GM23338 (cell line): ENCODE measurements around the gene OOSP3. TPM values are rescaled to one million over a fixed set of nuclear protein-coding genes. Genes with fewer than 3 reads are reported as not detected.

ENCODE experiments used
- ATAC-seq: fragments of 200-7000 bp; cut with Tn5 transposase; 3 replicates; pipeline ENCODE4 v1.9.1; 2020
- DNase-seq: peaks from one replicate; pipeline ENCODE4 v3.0.0-alpha.2; 2015; ENCODE audit warnings: low spot score
- H2AFZ ChIP-seq: fragments of 200-600 bp; sonication (generic); 2 replicates; pipeline ENCODE4 v1.8.0; 2016; ENCODE audit warnings: antibody characterized with exemption, mild to moderate bottlenecking, moderate library complexity
- H3F3A ChIP-seq: fragments of 200-600 bp; sonication (generic); replicated peaks from 2 replicates; pipeline ENCODE4 v1.8.0; 2017; ENCODE audit warnings: antibody characterized with exemption, mixed run types, low read depth
- H3K27ac ChIP-seq: fragments of 200-600 bp; sonication (generic); 2 replicates; pipeline ENCODE4 v1.6.1; 2016; ENCODE audit warnings: low read depth
- H3K27me3 ChIP-seq: fragments of 200-600 bp; sonication (generic); 2 replicates; pipeline ENCODE4 v1.8.0; 2016; ENCODE audit warnings: mild to moderate bottlenecking, mixed run types, moderate library complexity; ENCODE audit not compliant: insufficient read depth
- H3K36me3 ChIP-seq: fragments of 200-600 bp; sonication (generic); 2 replicates; pipeline ENCODE4 v1.8.0; 2016; ENCODE audit warnings: mild to moderate bottlenecking; ENCODE audit not compliant: insufficient read depth
- H3K4me1 ChIP-seq: fragments of 200-600 bp; sonication (generic); 2 replicates; pipeline ENCODE4 v1.8.0; 2016; ENCODE audit warnings: mild to moderate bottlenecking, moderate library complexity; ENCODE audit not compliant: insufficient read depth
- H3K4me2 ChIP-seq: fragments of 200-600 bp; sonication (generic); 2 replicates; pipeline ENCODE4 v1.7.1; 2017; ENCODE audit warnings: mixed run types
- H3K4me3 ChIP-seq: fragments of 200-600 bp; sonication (generic); 2 replicates; pipeline ENCODE4 v1.6.1; 2016; ENCODE audit warnings: mixed run types
- H3K79me2 ChIP-seq: fragments of 200-600 bp; sonication (generic); replicated peaks from 2 replicates; pipeline ENCODE4 v1.8.0; 2017; ENCODE audit warnings: mild to moderate bottlenecking; ENCODE audit not compliant: insufficient read depth
- H3K9me2 ChIP-seq: fragments of 200-600 bp; sonication (generic); 2 replicates; pipeline ENCODE4 v1.8.0; 2017; ENCODE audit not compliant: insufficient read depth
- H4K20me1 ChIP-seq: fragments of 200-600 bp; sonication (generic); replicated peaks from 2 replicates; pipeline ENCODE4 v1.8.0; 2017; ENCODE audit warnings: mild to moderate bottlenecking; ENCODE audit not compliant: insufficient read depth
- H3K27ac Mint-ChIP-seq: 2 replicates; pipeline ENCODE4 v1.8.0; 2020; ENCODE audit warnings: inconsistent platforms, mild to moderate bottlenecking, moderate library complexity, mixed read lengths
- H3K27me3 Mint-ChIP-seq: 3 replicates; pipeline ENCODE4 v1.8.0; 2022; ENCODE audit warnings: low read depth, mild to moderate bottlenecking, moderate library complexity, mixed read lengths, inconsistent platforms; ENCODE audit not compliant: insufficient read depth, poor library complexity
- H3K36me3 Mint-ChIP-seq: 3 replicates; pipeline ENCODE4 v1.8.0; 2021; ENCODE audit warnings: low read depth, mild to moderate bottlenecking, inconsistent platforms, moderate library complexity, mixed read lengths
- H3K4me1 Mint-ChIP-seq: 3 replicates; pipeline ENCODE4 v1.8.0; 2020; ENCODE audit warnings: mild to moderate bottlenecking, inconsistent platforms, mixed read lengths
- H3K4me3 Mint-ChIP-seq: 3 replicates; pipeline ENCODE4 v1.8.0; 2021; ENCODE audit warnings: moderate library complexity, mild to moderate bottlenecking, inconsistent platforms, mixed read lengths
- H3K9me3 Mint-ChIP-seq: 3 replicates; pipeline ENCODE4 v1.8.0; 2020; ENCODE audit warnings: moderate library complexity, mild to moderate bottlenecking, inconsistent platforms, mixed read lengths
- CREB1 ChIP-seq: fragments of 250-450 bp; sonication (Bioruptor Pico); IDR thresholded peaks from 2 replicates; pipeline ENCODE4 v1.5.0; 2020; ENCODE audit warnings: low read depth, mild to moderate bottlenecking, moderate library complexity
- EZH2 ChIP-seq: fragments of 200-600 bp; sonication (generic); IDR thresholded peaks from one replicate; pipeline ENCODE4 v1.8.0; 2017; ENCODE audit warnings: antibody characterized with exemption, mild to moderate bottlenecking, low read depth; ENCODE audit not compliant: unreplicated experiment
- EZH2phosphoT487 ChIP-seq: fragments of 200-600 bp; sonication (generic); IDR thresholded peaks from one replicate; pipeline ENCODE4 v1.8.1; 2018; ENCODE audit warnings: antibody characterized with exemption; ENCODE audit not compliant: unreplicated experiment
- POLR2AphosphoS5 ChIP-seq: IDR thresholded peaks from 2 replicates; pipeline ENCODE4 v1.6.1; 2016; ENCODE audit warnings: antibody characterized with exemption, low read depth
- STAT1 ChIP-seq: IDR thresholded peaks from one replicate; pipeline ENCODE4 v1.6.1; 2016; ENCODE audit warnings: antibody characterized with exemption; ENCODE audit not compliant: unreplicated experiment
- ZNF114 ChIP-seq: fragments of 250-450 bp; sonication (Bioruptor Pico); IDR thresholded peaks from 2 replicates; pipeline ENCODE4 v1.5.0; 2020; ENCODE audit warnings: mild to moderate bottlenecking, moderate library complexity
- polyA plus RNA-seq: library from polyadenylated mRNA; unstranded; fragments of >200 nt; fragmentation: Nextera tagmentation; extraction: Ambion mirVana; gene quantifications from 2 replicates; pipeline ENCODE4 v1.2.1, GENCODE V29; 2016
- total RNA-seq: library from RNA; depleted of rRNA; stranded (reverse); fragments of >200 nt; shearing (Covaris generic); gene quantifications from 2 replicates; pipeline ENCODE4 v1.2.3, GENCODE V29; 2014
- TF ChIP-seq, protein P1 (sequence below): fragments of 250-450 bp; sonication (Bioruptor Pico); IDR thresholded peaks from 2 replicates; pipeline ENCODE4 v1.5.0; 2020; ENCODE audit warnings: mild to moderate bottlenecking, moderate library complexity
- TF ChIP-seq, protein P2 (sequence below), 2 experiments: fragments of 200-600 bp in 1 of 2; sonication (generic) in 1 of 2; conservative IDR thresholded peaks; 2 replicates each; pipeline versions ENCODE4 v1.5.1 to v1.6.1; 2016 to 2017; ENCODE audit warnings: antibody characterized with exemption in 2 of 2, low read depth in 2 of 2, mild to moderate bottlenecking in 2 of 2, moderate library complexity in 1 of 2
- TF ChIP-seq, protein P3 (sequence below): IDR thresholded peaks from one replicate; pipeline ENCODE4 v1.6.1; 2018; ENCODE audit warnings: antibody characterized with exemption; ENCODE audit not compliant: unreplicated experiment
- TF ChIP-seq, protein P4 (sequence below): IDR thresholded peaks from 2 replicates; pipeline ENCODE4 v1.6.1; 2016; ENCODE audit warnings: antibody characterized with exemption

The OOSP3 gene
- total and polyA plus RNA-seq, 2 experiments from 2014 or later = not detected

DNA sequence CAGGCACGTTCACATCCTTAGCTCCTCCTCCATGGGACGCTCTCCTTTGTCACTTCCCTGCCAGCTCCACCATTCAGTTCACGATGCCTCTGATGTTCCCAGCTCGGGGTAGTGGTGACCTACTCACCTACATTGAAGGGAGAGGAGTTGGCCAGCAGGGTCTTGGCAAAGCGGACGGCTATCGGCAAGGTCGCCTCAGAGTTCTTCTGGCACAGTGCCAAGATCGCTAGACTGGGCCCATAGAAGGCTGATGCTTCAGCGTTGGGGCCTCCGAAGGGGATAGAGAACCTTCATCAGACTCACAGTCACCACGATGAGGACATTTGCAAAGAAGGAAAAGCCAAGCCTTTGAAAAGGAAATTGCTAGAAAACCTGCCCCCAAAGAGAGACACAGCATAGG lies 36.3 kb upstream of the OOSP3 start:
- Histone ChIP-seq H3K36me3 (no peaks in the 10 kb centered on the region), H3K4me1 (peaks cover 15% of the 10 kb centered on the region), H3K4me2 (no peak overlapping the region), H3K4me3 (no peak overlapping the region), H3K27ac (no peak overlapping the region), H4K20me1 (no peaks in the 10 kb centered on the region), H3K79me2 (no peaks in the 10 kb centered on the region), H2AFZ (no peak overlapping the region), H3K27me3 (no peaks in the 10 kb centered on the region), H3F3A (no peaks in the 10 kb centered on the region), H3K9me2 (0 out of 2 replicates have a peak, but pooled peaks cover 2% of the 10 kb centered on the region)
- H3K36me3 Mint-ChIP-seq = no peaks in the 10 kb centered on the region
- no peaks in the 10 kb centered on the region for H3K9me3 Mint-ChIP-seq
- no peak overlapping the region for H3K27ac Mint-ChIP-seq
- ATAC-seq (no peak), DNase-seq (no peak)
- TF ChIP-seq, protein P1, sequence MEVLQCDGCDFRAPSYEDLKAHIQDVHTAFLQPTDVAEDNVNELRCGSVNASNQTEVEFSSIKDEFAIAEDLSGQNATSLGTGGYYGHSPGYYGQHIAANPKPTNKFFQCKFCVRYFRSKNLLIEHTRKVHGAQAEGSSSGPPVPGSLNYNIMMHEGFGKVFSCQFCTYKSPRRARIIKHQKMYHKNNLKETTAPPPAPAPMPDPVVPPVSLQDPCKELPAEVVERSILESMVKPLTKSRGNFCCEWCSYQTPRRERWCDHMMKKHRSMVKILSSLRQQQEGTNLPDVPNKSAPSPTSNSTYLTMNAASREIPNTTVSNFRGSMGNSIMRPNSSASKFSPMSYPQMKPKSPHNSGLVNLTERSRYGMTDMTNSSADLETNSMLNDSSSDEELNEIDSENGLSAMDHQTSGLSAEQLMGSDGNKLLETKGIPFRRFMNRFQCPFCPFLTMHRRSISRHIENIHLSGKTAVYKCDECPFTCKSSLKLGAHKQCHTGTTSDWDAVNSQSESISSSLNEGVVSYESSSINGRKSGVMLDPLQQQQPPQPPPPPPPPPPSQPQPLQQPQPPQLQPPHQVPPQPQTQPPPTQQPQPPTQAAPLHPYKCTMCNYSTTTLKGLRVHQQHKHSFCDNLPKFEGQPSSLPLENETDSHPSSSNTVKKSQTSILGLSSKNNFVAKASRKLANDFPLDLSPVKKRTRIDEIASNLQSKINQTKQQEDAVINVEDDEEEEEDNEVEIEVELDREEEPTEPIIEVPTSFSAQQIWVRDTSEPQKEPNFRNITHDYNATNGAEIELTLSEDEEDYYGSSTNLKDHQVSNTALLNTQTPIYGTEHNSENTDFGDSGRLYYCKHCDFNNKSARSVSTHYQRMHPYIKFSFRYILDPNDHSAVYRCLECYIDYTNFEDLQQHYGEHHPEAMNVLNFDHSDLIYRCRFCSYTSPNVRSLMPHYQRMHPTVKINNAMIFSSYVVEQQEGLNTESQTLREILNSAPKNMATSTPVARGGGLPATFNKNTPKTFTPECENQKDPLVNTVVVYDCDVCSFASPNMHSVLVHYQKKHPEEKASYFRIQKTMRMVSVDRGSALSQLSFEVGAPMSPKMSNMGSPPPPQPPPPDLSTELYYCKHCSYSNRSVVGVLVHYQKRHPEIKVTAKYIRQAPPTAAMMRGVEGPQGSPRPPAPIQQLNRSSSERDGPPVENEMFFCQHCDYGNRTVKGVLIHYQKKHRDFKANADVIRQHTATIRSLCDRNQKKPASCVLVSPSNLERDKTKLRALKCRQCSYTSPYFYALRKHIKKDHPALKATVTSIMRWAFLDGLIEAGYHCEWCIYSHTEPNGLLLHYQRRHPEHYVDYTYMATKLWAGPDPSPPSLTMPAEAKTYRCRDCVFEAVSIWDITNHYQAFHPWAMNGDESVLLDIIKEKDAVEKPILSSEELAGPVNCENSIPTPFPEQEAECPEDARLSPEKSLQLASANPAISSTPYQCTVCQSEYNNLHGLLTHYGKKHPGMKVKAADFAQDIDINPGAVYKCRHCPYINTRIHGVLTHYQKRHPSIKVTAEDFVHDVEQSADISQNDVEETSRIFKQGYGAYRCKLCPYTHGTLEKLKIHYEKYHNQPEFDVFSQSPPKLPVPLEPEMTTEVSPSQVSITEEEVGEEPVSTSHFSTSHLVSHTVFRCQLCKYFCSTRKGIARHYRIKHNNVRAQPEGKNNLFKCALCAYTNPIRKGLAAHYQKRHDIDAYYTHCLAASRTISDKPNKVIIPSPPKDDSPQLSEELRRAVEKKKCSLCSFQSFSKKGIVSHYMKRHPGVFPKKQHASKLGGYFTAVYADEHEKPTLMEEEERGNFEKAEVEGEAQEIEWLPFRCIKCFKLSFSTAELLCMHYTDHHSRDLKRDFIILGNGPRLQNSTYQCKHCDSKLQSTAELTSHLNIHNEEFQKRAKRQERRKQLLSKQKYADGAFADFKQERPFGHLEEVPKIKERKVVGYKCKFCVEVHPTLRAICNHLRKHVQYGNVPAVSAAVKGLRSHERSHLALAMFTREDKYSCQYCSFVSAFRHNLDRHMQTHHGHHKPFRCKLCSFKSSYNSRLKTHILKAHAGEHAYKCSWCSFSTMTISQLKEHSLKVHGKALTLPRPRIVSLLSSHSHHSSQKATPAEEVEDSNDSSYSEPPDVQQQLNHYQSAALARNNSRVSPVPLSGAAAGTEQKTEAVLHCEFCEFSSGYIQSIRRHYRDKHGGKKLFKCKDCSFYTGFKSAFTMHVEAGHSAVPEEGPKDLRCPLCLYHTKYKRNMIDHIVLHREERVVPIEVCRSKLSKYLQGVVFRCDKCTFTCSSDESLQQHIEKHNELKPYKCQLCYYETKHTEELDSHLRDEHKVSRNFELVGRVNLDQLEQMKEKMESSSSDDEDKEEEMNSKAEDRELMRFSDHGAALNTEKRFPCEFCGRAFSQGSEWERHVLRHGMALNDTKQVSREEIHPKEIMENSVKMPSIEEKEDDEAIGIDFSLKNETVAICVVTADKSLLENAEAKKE (CRISPR knock-in tag) = no peak
- TF ChIP-seq CREB1 (CRISPR knock-in tag) (no peak), EZH2phosphoT487 (no peak), ZNF114 (CRISPR knock-in tag) (no peak), STAT1 (no peak), POLR2AphosphoS5 (no peak), EZH2 (no peak)
- TF ChIP-seq, protein P2, sequence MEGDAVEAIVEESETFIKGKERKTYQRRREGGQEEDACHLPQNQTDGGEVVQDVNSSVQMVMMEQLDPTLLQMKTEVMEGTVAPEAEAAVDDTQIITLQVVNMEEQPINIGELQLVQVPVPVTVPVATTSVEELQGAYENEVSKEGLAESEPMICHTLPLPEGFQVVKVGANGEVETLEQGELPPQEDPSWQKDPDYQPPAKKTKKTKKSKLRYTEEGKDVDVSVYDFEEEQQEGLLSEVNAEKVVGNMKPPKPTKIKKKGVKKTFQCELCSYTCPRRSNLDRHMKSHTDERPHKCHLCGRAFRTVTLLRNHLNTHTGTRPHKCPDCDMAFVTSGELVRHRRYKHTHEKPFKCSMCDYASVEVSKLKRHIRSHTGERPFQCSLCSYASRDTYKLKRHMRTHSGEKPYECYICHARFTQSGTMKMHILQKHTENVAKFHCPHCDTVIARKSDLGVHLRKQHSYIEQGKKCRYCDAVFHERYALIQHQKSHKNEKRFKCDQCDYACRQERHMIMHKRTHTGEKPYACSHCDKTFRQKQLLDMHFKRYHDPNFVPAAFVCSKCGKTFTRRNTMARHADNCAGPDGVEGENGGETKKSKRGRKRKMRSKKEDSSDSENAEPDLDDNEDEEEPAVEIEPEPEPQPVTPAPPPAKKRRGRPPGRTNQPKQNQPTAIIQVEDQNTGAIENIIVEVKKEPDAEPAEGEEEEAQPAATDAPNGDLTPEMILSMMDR (conservative IDR thresholded peaks at IDR 0.05; ENCODE audit: low read depth in 2 of 2) = no peak
- TF ChIP-seq, protein P3, sequence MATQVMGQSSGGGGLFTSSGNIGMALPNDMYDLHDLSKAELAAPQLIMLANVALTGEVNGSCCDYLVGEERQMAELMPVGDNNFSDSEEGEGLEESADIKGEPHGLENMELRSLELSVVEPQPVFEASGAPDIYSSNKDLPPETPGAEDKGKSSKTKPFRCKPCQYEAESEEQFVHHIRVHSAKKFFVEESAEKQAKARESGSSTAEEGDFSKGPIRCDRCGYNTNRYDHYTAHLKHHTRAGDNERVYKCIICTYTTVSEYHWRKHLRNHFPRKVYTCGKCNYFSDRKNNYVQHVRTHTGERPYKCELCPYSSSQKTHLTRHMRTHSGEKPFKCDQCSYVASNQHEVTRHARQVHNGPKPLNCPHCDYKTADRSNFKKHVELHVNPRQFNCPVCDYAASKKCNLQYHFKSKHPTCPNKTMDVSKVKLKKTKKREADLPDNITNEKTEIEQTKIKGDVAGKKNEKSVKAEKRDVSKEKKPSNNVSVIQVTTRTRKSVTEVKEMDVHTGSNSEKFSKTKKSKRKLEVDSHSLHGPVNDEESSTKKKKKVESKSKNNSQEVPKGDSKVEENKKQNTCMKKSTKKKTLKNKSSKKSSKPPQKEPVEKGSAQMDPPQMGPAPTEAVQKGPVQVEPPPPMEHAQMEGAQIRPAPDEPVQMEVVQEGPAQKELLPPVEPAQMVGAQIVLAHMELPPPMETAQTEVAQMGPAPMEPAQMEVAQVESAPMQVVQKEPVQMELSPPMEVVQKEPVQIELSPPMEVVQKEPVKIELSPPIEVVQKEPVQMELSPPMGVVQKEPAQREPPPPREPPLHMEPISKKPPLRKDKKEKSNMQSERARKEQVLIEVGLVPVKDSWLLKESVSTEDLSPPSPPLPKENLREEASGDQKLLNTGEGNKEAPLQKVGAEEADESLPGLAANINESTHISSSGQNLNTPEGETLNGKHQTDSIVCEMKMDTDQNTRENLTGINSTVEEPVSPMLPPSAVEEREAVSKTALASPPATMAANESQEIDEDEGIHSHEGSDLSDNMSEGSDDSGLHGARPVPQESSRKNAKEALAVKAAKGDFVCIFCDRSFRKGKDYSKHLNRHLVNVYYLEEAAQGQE = no peak
- TF ChIP-seq, protein P4, sequence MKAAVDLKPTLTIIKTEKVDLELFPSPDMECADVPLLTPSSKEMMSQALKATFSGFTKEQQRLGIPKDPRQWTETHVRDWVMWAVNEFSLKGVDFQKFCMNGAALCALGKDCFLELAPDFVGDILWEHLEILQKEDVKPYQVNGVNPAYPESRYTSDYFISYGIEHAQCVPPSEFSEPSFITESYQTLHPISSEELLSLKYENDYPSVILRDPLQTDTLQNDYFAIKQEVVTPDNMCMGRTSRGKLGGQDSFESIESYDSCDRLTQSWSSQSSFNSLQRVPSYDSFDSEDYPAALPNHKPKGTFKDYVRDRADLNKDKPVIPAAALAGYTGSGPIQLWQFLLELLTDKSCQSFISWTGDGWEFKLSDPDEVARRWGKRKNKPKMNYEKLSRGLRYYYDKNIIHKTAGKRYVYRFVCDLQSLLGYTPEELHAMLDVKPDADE = no peak
- no peak overlapping the region for H3K4me3 Mint-ChIP-seq
- H3K27me3 Mint-ChIP-seq = peaks cover 2% of the 10 kb centered on the region
- peaks cover 6% of the 10 kb centered on the region for H3K4me1 Mint-ChIP-seq
